Posterior vena cava (tissue), 2 donors: ENCODE data around the gene ARID3C. TPM values are rescaled to one million over a fixed set of nuclear protein-coding genes. Genes with fewer than 3 reads are reported as not detected.

ENCODE experiments used
- DNase-seq: peaks from one replicate; pipeline ENCODE4 v3.0.0-alpha.2; 2020; ENCODE audit warnings: low spot score
- intact Hi-C, 2 donors: fragments of 100-400 bp; cut with DNase I; formaldehyde crosslinking; loops; one replicate each; pipeline versions ENCODE4 v1.14.1 to v1.14.2; 2022 to 2023
- total RNA-seq, 2 donors: library from RNA; stranded (reverse); fragmentation: NEBNext Ultra II Directional; extraction: Animal tissue kit (Norgen Biotek cat#: 25700); gene quantifications; one replicate each; pipeline ENCODE4 v1.2.1, GENCODE V29; 2021
- donor health status: DM: yes; HTN: yes; CAD: no.
- donor health status: DM: yes; HTN: yes; CAD: no.

The ARID3C gene
- total RNA-seq, 2 donors from 2014 or later = not detected

- DNase-seq = no peak
- intact Hi-C loops = loop anchor here in 1 of 2 donors (10.0 kb wide), 1 partner anchor 181 kb away; no protein-coding TSS in a partner anchor
Observed at GRCh38 chr9:34585946-34586669, 42.8 kb downstream of the ARID3C start.

GRCh38 chr9:34584970-34585369 is 43.9 kb downstream of the ARID3C start:
- no peak for DNase-seq
- intact Hi-C loops = loop anchor here in 1 of 2 donors (10.0 kb wide), 1 partner anchor 180 kb away; no protein-coding TSS in a partner anchor

GRCh38 chr9:34582787-34583186 is 46.1 kb downstream of the ARID3C start:
- intact Hi-C loops = loop anchor here in 1 of 2 donors (10.0 kb wide), 1 partner anchor 178 kb away; no protein-coding TSS in a partner anchor
- DNase-seq = no peak

- intact Hi-C loops = loop anchor here in 1 of 2 donors (10.0 kb wide), 1 partner anchor 177 kb away; no protein-coding TSS in a partner anchor
- DNase-seq = no peak
Observed at GRCh38 chr9:34581318-34581717, 47.5 kb downstream of the ARID3C start.

- intact Hi-C loops = loop anchor here in 1 of 2 donors (10.0 kb wide), 1 partner anchor 176 kb away; no protein-coding TSS in a partner anchor
- no peak for DNase-seq
Observed at GRCh38 chr9:34580358-34580757, 48.5 kb downstream of the ARID3C start.

- DNase-seq = no peak
- intact Hi-C loops = loop anchor here in 1 of 2 donors (10.0 kb wide), 1 partner anchor 175 kb away; no protein-coding TSS in a partner anchor
Observed at GRCh38 chr9:34579808-34580163, 49.1 kb downstream of the ARID3C start.

GRCh38 chr9:34579104-34579807 is 49.6 kb downstream of the ARID3C start:
- intact Hi-C loops = no loop called here
- no peak for DNase-seq

GRCh38 chr9:34578241-34579103 is 50.4 kb downstream of the ARID3C start:
- DNase-seq = no peak
- intact Hi-C loops = no loop called here

GRCh38 chr9:34577400-34578240 is 51.2 kb downstream of the ARID3C start:
- intact Hi-C loops = no loop called here
- DNase-seq = no peak

GRCh38 chr9:34576597-34577399 is 52.1 kb downstream of the ARID3C start:
- no peak for DNase-seq
- intact Hi-C loops = no loop called here

GRCh38 chr9:34575862-34576596 is 52.8 kb downstream of the ARID3C start:
- intact Hi-C loops = no loop called here
- DNase-seq = no peak

- intact Hi-C loops = no loop called here
- no peak for DNase-seq
Observed at GRCh38 chr9:34575241-34575640, 53.6 kb downstream of the ARID3C start.

- DNase-seq = no peak
- intact Hi-C loops = no loop called here
Observed at GRCh38 chr9:34574571-34574970, 54.3 kb downstream of the ARID3C start.

- DNase-seq = no peak
- intact Hi-C loops = no loop called here
Observed at GRCh38 chr9:34573599-34574325, 55.1 kb downstream of the ARID3C start.

GRCh38 chr9:34572628-34573027 is 56.2 kb downstream of the ARID3C start:
- intact Hi-C loops = no loop called here
- no peak for DNase-seq

GRCh38 chr9:34572092-34572491 is 56.8 kb downstream of the ARID3C start:
- intact Hi-C loops = no loop called here
- no peak for DNase-seq

GRCh38 chr9:34571481-34571810 is 57.4 kb downstream of the ARID3C start:
- no peak for DNase-seq
- intact Hi-C loops = no loop called here
